GM18520 (cell line): ENCODE data around the gene NTM.

Experiments used
- ATAC-seq: cut with Tn5 transposase; IDR thresholded peaks from one replicate; pipeline ENCODE4 v1.9.1; 2021; ENCODE audit not compliant: unreplicated experiment

NTM gene

GRCh38 chr11:132168344-132168981 lies 798.0 kb downstream of the NTM start:
- no peak for ATAC-seq

GRCh38 chr11:132171031-132171430 lies 800.6 kb downstream of the NTM start:
- ATAC-seq = no peak

GRCh38 chr11:132174362-132175255 lies 804.2 kb downstream of the NTM start:
- ATAC-seq = no peak

GRCh38 chr11:132177106-132177505 lies 806.7 kb downstream of the NTM start:
- no peak for ATAC-seq

GRCh38 chr11:132184079-132184478 lies 813.7 kb downstream of the NTM start:
- ATAC-seq = no peak

GRCh38 chr11:132185726-132186592 lies 815.5 kb downstream of the NTM start:
- no peak for ATAC-seq

- ATAC-seq = no peak
Observed at GRCh38 chr11:132186699-132187098, 816.3 kb downstream of the NTM start.

- no peak for ATAC-seq
Observed at GRCh38 chr11:132187386-132187785, 817.0 kb downstream of the NTM start.

- ATAC-seq = no peak
Observed at GRCh38 chr11:132187814-132188213, 817.4 kb downstream of the NTM start.

- no peak for ATAC-seq
Observed at GRCh38 chr11:132196928-132197327, 826.5 kb downstream of the NTM start.

- no peak for ATAC-seq
Observed at GRCh38 chr11:132200353-132200936, 830.0 kb downstream of the NTM start.

- ATAC-seq = no peak
Observed at GRCh38 chr11:132202621-132203020, 832.2 kb downstream of the NTM start.

- ATAC-seq = no peak
Observed at GRCh38 chr11:132205006-132205405, 834.6 kb downstream of the NTM start.

- ATAC-seq = no peak
Observed at GRCh38 chr11:132205496-132205895, 835.1 kb downstream of the NTM start.

- no peak for ATAC-seq
Observed at GRCh38 chr11:132206993-132207392, 836.6 kb downstream of the NTM start.

- ATAC-seq = no peak
Observed at GRCh38 chr11:132208477-132209055, 838.2 kb downstream of the NTM start.

GRCh38 chr11:132211479-132211878 lies 841.1 kb downstream of the NTM start:
- no peak for ATAC-seq

GRCh38 chr11:132217856-132218255 lies 847.4 kb downstream of the NTM start:
- no peak for ATAC-seq

GRCh38 chr11:132220474-132220873 lies 850.1 kb downstream of the NTM start:
- no peak for ATAC-seq

GRCh38 chr11:132222345-132222744 lies 851.9 kb downstream of the NTM start:
- ATAC-seq = no peak

GRCh38 chr11:132226522-132226921 lies 856.1 kb downstream of the NTM start:
- no peak for ATAC-seq
